Dendritic cell treated with granulocyte-macrophage colony-stimulating factor and Interleukin-4, amounts not matched to agents 40 ng/mL and 50 ng/mL, for 4 days (primary cell): ENCODE measurements around the gene CTNNA1.

Experiments
- H3K27ac Mint-ChIP-seq: one replicate; pipeline ENCODE4 v1.8.0; 2022; ENCODE audit warnings: mild to moderate bottlenecking, mixed read lengths
- H3K27me3 Mint-ChIP-seq: one replicate; pipeline ENCODE4 v1.8.0; 2022; ENCODE audit warnings: mild to moderate bottlenecking, mixed read lengths
- H3K36me3 Mint-ChIP-seq: one replicate; pipeline ENCODE4 v1.8.0; 2022; ENCODE audit warnings: low read depth, mixed read lengths
- H3K4me1 Mint-ChIP-seq: one replicate; pipeline ENCODE4 v1.8.0; 2022; ENCODE audit warnings: low read depth, mixed read lengths
- H3K4me3 Mint-ChIP-seq: one replicate; pipeline ENCODE4 v1.8.0; 2022; ENCODE audit warnings: mild to moderate bottlenecking, moderate library complexity, mixed read lengths
- H3K9me3 Mint-ChIP-seq: one replicate; pipeline ENCODE4 v1.8.0; 2022; ENCODE audit warnings: mixed read lengths
- intact Hi-C: fragments of 100-400 bp; cut with micrococcal nuclease; formaldehyde crosslinking; loops from one replicate; pipeline ENCODE4 v1.15.0; 2022

The CTNNA1 gene

DNA sequence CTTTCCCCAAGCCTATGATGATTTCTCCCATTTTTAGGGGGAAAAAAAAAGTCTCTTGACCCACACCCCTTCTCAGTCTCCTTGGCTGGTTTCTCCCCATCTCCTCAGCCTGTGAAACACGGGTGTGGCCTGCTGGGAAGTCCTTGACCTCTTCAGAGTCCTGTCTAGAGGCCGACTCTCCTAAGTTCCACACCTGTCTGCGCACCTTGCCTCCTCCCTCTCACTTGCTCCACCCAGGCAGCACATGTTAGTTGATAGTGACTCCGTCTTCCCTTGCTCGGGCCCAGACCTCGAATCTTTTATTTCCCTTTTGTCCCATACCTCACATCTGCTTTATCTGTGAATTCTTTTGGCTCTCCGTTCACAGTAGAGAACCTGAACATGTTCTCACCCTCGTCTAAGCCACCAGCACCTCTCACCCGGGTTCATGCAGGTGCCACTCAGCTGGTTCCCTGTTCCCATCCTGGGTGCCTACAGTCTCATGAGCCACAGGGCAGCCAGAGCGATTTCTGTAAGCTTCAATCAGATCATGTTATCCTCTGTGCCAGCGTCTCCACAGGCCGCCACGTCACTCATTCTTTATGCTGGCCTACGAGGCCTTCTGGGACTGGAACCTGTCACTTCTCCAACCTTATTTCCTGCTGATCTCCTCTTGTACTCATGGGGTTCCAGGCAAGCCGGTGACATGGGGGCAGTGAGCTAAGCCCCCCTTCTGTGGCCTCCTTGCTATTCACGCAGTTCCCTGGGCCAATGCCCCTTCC, 173.6 kb downstream of the CTNNA1 start:
- intact Hi-C loops = no loop called here
- H3K4me1 Mint-ChIP-seq = no peaks in the 10 kb centered on the region
- H3K9me3 Mint-ChIP-seq = no peaks in the 10 kb centered on the region
- H3K36me3 Mint-ChIP-seq = peaks cover 89% of the 10 kb centered on the region
- H3K4me3 Mint-ChIP-seq = no peak overlapping the region
- no peak overlapping the region for H3K27ac Mint-ChIP-seq
- H3K27me3 Mint-ChIP-seq = no peaks in the 10 kb centered on the region

- intact Hi-C loops = no loop called here
- no peak overlapping the region for H3K27ac Mint-ChIP-seq
- no peaks in the 10 kb centered on the region for H3K4me1 Mint-ChIP-seq
- H3K27me3 Mint-ChIP-seq = no peaks in the 10 kb centered on the region
- no peaks in the 10 kb centered on the region for H3K9me3 Mint-ChIP-seq
- H3K36me3 Mint-ChIP-seq = peaks cover 96% of the 10 kb centered on the region
- H3K4me3 Mint-ChIP-seq = no peak overlapping the region
Measured at GRCh38 chr5:138927544-138927943, 174.3 kb downstream of the CTNNA1 start.

GRCh38 chr5:138927979-138928378, 174.8 kb downstream of the CTNNA1 start:
- peaks cover 100% of the 10 kb centered on the region for H3K36me3 Mint-ChIP-seq

GRCh38 chr5:138929571-138929955, 176.3 kb downstream of the CTNNA1 start:
- Mint-ChIP-seq H3K27me3 (no peaks in the 10 kb centered on the region), H3K9me3 (no peaks in the 10 kb centered on the region), H3K36me3 (peaks cover 98% of the 10 kb centered on the region), H3K4me3 (no peak overlapping the region), H3K27ac (no peak overlapping the region), H3K4me1 (no peaks in the 10 kb centered on the region)
- intact Hi-C loops = no loop called here

More at GRCh38 chr5:138927979-138928378, 174.8 kb downstream of the CTNNA1 start:
- H3K9me3 Mint-ChIP-seq = no peaks in the 10 kb centered on the region
- no peaks in the 10 kb centered on the region for H3K27me3 Mint-ChIP-seq
- intact Hi-C loops = no loop called here
- no peaks in the 10 kb centered on the region for H3K4me1 Mint-ChIP-seq
- H3K4me3 Mint-ChIP-seq = no peak overlapping the region
- no peak overlapping the region for H3K27ac Mint-ChIP-seq

DNA sequence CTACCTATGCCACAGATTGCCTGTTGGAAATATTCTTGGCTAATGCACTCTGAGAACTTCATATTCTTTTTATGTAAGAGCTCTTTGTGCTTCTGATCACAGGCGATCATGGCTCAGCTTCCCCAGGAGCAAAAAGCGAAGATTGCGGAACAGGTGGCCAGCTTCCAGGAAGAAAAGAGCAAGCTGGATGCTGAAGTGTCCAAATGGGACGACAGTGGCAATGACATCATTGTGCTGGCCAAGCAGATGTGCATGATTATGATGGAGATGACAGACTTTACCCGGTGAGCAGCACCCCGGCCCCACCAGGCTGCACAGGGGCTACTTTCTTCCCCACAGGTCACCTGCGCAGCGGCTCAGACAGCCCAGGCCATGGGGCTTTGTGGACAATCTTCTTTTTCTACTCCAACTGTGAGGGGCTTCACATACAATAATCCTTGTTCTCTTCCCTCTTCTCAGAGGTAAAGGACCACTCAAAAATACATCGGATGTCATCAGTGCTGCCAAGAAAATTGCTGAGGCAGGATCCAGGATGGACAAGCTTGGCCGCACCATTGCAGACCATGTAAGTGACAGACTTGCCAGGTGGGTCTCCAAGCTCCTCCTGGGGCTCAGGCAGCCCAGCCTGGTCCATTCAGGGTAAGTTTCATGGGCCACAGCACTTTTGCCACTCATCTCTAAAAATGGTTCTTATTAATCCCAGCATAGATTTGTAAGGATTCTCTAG, 177.3 kb downstream of the CTNNA1 start:
- intact Hi-C loops = no loop called here
- H3K36me3 Mint-ChIP-seq = peaks cover 98% of the 10 kb centered on the region
- no peaks in the 10 kb centered on the region for H3K4me1 Mint-ChIP-seq
- H3K9me3 Mint-ChIP-seq = no peaks in the 10 kb centered on the region
- no peak overlapping the region for H3K27ac Mint-ChIP-seq
- no peaks in the 10 kb centered on the region for H3K27me3 Mint-ChIP-seq
- H3K4me3 Mint-ChIP-seq = no peak overlapping the region

DNA sequence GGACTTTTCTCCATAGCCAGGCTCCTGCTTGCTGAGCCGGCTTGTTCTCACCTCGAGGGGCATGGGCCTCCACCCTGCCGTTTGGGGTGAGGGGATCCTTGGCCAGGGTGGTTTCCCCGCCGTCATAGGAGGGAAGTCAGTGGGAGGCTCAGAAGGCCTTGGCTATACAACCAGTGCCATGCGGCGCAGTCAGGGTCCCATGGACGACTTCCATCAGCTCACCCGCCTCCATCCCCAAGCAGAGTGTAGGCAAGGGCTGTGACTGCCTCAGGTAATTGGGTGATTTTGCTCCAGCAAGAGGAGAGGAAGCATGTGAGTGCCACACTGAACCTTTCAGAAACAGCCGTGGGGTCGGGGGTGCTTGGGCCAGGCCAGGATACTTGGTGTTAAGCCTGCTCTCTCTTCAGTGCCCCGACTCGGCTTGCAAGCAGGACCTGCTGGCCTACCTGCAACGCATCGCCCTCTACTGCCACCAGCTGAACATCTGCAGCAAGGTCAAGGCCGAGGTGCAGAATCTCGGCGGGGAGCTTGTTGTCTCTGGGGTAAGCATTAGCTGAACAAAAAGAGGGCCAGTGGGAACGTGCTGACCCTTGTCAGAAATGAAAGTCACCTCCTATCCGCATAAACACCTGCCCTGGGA, 179.1 kb downstream of the CTNNA1 start:
- Mint-ChIP-seq H3K4me1 (no peaks in the 10 kb centered on the region), H3K27ac (no peak overlapping the region), H3K9me3 (no peaks in the 10 kb centered on the region), H3K36me3 (peaks cover 98% of the 10 kb centered on the region), H3K4me3 (no peak overlapping the region), H3K27me3 (no peaks in the 10 kb centered on the region)
- intact Hi-C loops = no loop called here

DNA sequence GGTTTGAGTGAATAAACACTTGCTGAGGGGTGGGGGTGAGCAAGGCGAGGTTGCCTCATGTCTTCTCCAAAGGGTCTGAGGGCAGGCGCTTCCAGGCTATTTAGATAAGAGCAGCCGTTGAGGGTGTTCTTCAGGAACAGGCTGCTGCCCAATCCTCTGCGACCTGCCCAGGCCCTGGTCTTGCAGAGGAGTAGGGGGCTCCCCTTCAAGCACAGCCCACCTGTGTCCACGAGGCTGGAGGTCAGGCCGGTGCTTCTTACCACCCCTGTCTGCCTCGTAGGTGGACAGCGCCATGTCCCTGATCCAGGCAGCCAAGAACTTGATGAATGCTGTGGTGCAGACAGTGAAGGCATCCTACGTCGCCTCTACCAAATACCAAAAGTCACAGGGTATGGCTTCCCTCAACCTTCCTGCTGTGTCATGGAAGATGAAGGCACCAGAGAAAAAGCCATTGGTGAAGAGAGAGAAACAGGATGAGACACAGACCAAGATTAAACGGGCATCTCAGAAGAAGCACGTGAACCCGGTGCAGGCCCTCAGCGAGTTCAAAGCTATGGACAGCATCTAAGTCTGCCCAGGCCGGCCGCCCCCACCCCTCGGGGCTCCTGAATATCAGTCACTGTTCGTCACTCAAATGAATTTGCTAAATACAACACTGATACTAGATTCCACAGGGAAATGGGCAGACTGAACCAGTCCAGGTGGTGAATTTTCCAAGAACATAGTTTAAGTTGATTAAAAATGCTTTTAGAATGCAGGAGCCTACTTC, 180.5 kb downstream of the CTNNA1 start:
- Mint-ChIP-seq H3K27ac (no peak overlapping the region), H3K9me3 (no peaks in the 10 kb centered on the region), H3K4me1 (no peaks in the 10 kb centered on the region), H3K4me3 (no peak overlapping the region), H3K36me3 (peaks cover 98% of the 10 kb centered on the region), H3K27me3 (no peaks in the 10 kb centered on the region)
- intact Hi-C loops = no loop called here

DNA sequence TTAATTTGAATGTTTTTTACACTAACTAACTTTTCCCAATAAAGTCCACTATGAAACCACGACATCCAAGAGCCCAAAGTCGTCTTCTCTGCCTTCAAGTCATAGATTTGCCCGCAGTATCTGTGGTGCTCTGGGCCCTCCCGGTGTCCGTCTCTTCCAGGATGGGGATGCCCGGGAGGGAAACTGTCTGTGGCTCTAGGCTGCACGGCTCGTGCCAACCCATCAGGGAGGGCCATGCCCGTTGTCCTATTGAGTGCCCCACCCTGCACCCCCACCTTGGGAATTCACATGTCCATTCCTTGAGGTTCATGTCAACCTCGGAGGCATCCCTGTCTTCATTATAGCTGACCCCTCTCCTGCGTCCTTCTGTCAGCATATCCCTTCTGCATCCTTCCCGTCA, 181.7 kb downstream of the CTNNA1 start:
- intact Hi-C loops = no loop called here
- H3K4me1 Mint-ChIP-seq = no peaks in the 10 kb centered on the region
- H3K27me3 Mint-ChIP-seq = no peaks in the 10 kb centered on the region
- H3K9me3 Mint-ChIP-seq = no peaks in the 10 kb centered on the region
- H3K36me3 Mint-ChIP-seq = peaks cover 92% of the 10 kb centered on the region
- H3K27ac Mint-ChIP-seq = no peak overlapping the region
- H3K4me3 Mint-ChIP-seq = no peak overlapping the region

- Mint-ChIP-seq H3K27me3 (no peaks in the 10 kb centered on the region), H3K36me3 (peaks cover 87% of the 10 kb centered on the region), H3K4me3 (no peak overlapping the region), H3K27ac (no peak overlapping the region), H3K4me1 (no peaks in the 10 kb centered on the region), H3K9me3 (no peaks in the 10 kb centered on the region)
- intact Hi-C loops = no loop called here
Measured at GRCh38 chr5:138935466-138935865, 182.2 kb downstream of the CTNNA1 start.

GRCh38 chr5:138936225-138936967, 183.2 kb downstream of the CTNNA1 start:
- Mint-ChIP-seq H3K4me1 (no peaks in the 10 kb centered on the region), H3K36me3 (peaks cover 87% of the 10 kb centered on the region)
- intact Hi-C loops = no loop called here

GRCh38 chr5:138936968-138937345, 183.7 kb downstream of the CTNNA1 start:
- intact Hi-C loops = no loop called here
- no peaks in the 10 kb centered on the region for H3K9me3 Mint-ChIP-seq
- peaks cover 82% of the 10 kb centered on the region for H3K36me3 Mint-ChIP-seq
- H3K27ac Mint-ChIP-seq = no peak overlapping the region
- no peak overlapping the region for H3K4me3 Mint-ChIP-seq
- no peaks in the 10 kb centered on the region for H3K4me1 Mint-ChIP-seq
- no peaks in the 10 kb centered on the region for H3K27me3 Mint-ChIP-seq

More at GRCh38 chr5:138936225-138936967, 183.2 kb downstream of the CTNNA1 start:
- no peak overlapping the region for H3K27ac Mint-ChIP-seq
- no peaks in the 10 kb centered on the region for H3K9me3 Mint-ChIP-seq
- no peak overlapping the region for H3K4me3 Mint-ChIP-seq
- H3K27me3 Mint-ChIP-seq = no peaks in the 10 kb centered on the region

GRCh38 chr5:138937392-138938387, 184.5 kb downstream of the CTNNA1 start:
- Mint-ChIP-seq H3K4me1 (no peaks in the 10 kb centered on the region), H3K9me3 (no peaks in the 10 kb centered on the region), H3K36me3 (peaks cover 79% of the 10 kb centered on the region), H3K4me3 (no peak overlapping the region), H3K27me3 (no peaks in the 10 kb centered on the region), H3K27ac (no peak overlapping the region)
- intact Hi-C loops = no loop called here
